Upper lobe of left lung (tissue), 6 donors: ENCODE results near the gene ZC3H8. TPM values are rescaled to one million over a fixed set of nuclear protein-coding genes. Genes with fewer than 3 reads are reported as not detected.

Source experiments
- ATAC-seq, 2 donors: fragments of 200-7000 bp; cut with Tn5 transposase; one replicate each; pipeline ENCODE4 v1.9.1; 2022; ENCODE audit warnings: mild to moderate bottlenecking in 2 of 2, moderate library complexity in 2 of 2; ENCODE audit not compliant: low FRiP score in 2 of 2
- DNase-seq, 2 donors: peaks; one replicate each; pipeline ENCODE4 v3.0.0-alpha.2; 2019 to 2020
- H3K27ac ChIP-seq, 4 donors: fragments of 200-600 bp; sonication (generic); one replicate each; pipeline ENCODE4 v1.5.1; 2016 to 2019
- H3K27me3 ChIP-seq, 4 donors: fragments of 200-600 bp; sonication (generic); one replicate each; pipeline ENCODE4 v1.5.1; 2017 to 2019
- H3K36me3 ChIP-seq, 4 donors: fragments of 200-600 bp; sonication (generic); one replicate each; pipeline ENCODE4 v1.5.1; 2016 to 2019
- H3K4me1 ChIP-seq, 4 donors: fragments of 200-600 bp; sonication (generic); one replicate each; pipeline ENCODE4 v1.5.1; 2018 to 2019
- H3K4me3 ChIP-seq, 4 donors: fragments of 200-600 bp; sonication (generic); one replicate each; pipeline ENCODE4 v1.5.1; 2017 to 2019; ENCODE audit warnings: mild to moderate bottlenecking in 2 of 4, moderate library complexity in 1 of 4
- H3K9me3 ChIP-seq, 4 donors: fragments of 200-600 bp; sonication (generic); one replicate each; pipeline ENCODE4 v1.5.1; 2018 to 2019
- CTCF ChIP-seq, 6 experiments: fragments of 450-650 bp in 4 of 6; fragments of 200-600 bp in 2 of 6; sonication (generic) in 2 of 6; IDR thresholded peaks; one replicate each; pipeline ENCODE4 v1.5.1; 2016 to 2019; ENCODE audit warnings: antibody characterized with exemption in 6 of 6
- EP300 ChIP-seq, 4 donors: sonication (generic); formaldehyde crosslinking; IDR thresholded peaks; one replicate each; pipeline ENCODE4 v1.5.1; 2017; ENCODE audit warnings: antibody characterized with exemption in 4 of 4, control low read depth in 2 of 4
- POLR2A ChIP-seq, 4 donors: fragments of 450-650 bp; IDR thresholded peaks; one replicate each; pipeline ENCODE4 v1.5.1; 2016 to 2017; ENCODE audit warnings: antibody characterized with exemption in 4 of 4, mild to moderate bottlenecking in 2 of 4
- POLR2AphosphoS5 ChIP-seq, 2 donors: sonication (generic); formaldehyde crosslinking; IDR thresholded peaks; one replicate each; pipeline ENCODE4 v1.5.1; 2017; ENCODE audit warnings: antibody characterized with exemption in 2 of 2
- whole genome bisulfite sequencing, 2 donors: methylation state at CpG; one replicate each; pipeline ENCODE4 v1.1.5; 2017 to 2018; 5-methylcytosine and 5-hydroxymethylcytosine counted together
- total RNA-seq, 6 donors: library from RNA; depleted of rRNA in 4 of 6; stranded (reverse); fragments of >200 nt in 4 of 6; gene quantifications; one replicate each; pipeline versions ENCODE4 v1.1.0 to v1.2.1, GENCODE V29; 2016 to 2021
- donor health status: DM: no; HTN: no; CAD: no; lungs with moderate emphysema.
- donor health status: DM: no; HTN: yes; CAD: no; lungs with severe emphysema.

Gene ZC3H8
- total RNA-seq, 6 donors from 2014 or later, result 4.3 to 92.2 (median 10.1) TPM

- TF ChIP-seq EP300 (IDR thresholded peaks at IDR 0.05) (no peak), CTCF (IDR thresholded peaks at IDR 0.05) (no peak), POLR2A (IDR thresholded peaks at IDR 0.05) (no peak), POLR2AphosphoS5 (IDR thresholded peaks at IDR 0.05) (no peak)
- ATAC-seq, result no peak
- Histone ChIP-seq H3K27me3 (no peaks in the 10 kb centered on the region), H3K36me3 (no peaks in the 10 kb centered on the region), H3K9me3 (no peaks in the 10 kb centered on the region), H3K27ac (no peak overlapping the region), H3K4me3 (no peak overlapping the region), H3K4me1 (no peaks in the 10 kb centered on the region)
- no peak for DNase-seq
- 88 to 94% methylated on average over 4 to 11 of the region's 11 CpGs for WGBS, 2 donors
Observed at GRCh38 chr2:112162956-112163355, 91.9 kb downstream of the ZC3H8 start.

GRCh38 chr2:112162341-112162740 lies 92.5 kb downstream of the ZC3H8 start:
- no peaks in the 10 kb centered on the region for H3K27me3 ChIP-seq
- H3K4me1 ChIP-seq, result no peaks in the 10 kb centered on the region
- ATAC-seq (no peak), DNase-seq (no peak)
- H3K27ac ChIP-seq, result no peak overlapping the region
- H3K36me3 ChIP-seq, result no peaks in the 10 kb centered on the region
- H3K9me3 ChIP-seq, result no peaks in the 10 kb centered on the region
- 89 to 97% methylated on average over 6 of the region's 6 CpGs for WGBS, 2 donors
- no peak overlapping the region for H3K4me3 ChIP-seq
- TF ChIP-seq CTCF (IDR thresholded peaks at IDR 0.05) (no peak), EP300 (IDR thresholded peaks at IDR 0.05) (no peak), POLR2A (IDR thresholded peaks at IDR 0.05) (no peak), POLR2AphosphoS5 (IDR thresholded peaks at IDR 0.05) (no peak)

Other genes starting within 250 kb of the ZC3H8 start
- gene TMEM87B, start 199.8 kb downstream of the ZC3H8 start, total RNA-seq, result 10 to 100 TPM; 20.1 to 45.9 (median 23.6) TPM
- 1 to 10 TPM in 5 of 6 donors, not detected in 1; 2.0 to 6.9 (median 4.0) TPM for gene FBLN7, start 116.7 kb downstream of the ZC3H8 start, total RNA-seq
- 10 to 100 TPM in 3 of 6 donors, 1 to 10 TPM in 3; 4.8 to 18.5 (median 11.7) TPM for gene ZC3H6, start 20.6 kb upstream of the ZC3H8 start, total RNA-seq
- 10 to 100 TPM in 5 of 6 donors, 1 to 10 TPM in 1; 9.2 to 59.7 (median 20.4) TPM for gene RGPD8, start 178.6 kb upstream of the ZC3H8 start, total RNA-seq
- gene TTL, start 227.1 kb upstream of the ZC3H8 start, total RNA-seq, result 10 to 100 TPM; 11.5 to 45.4 (median 27.8) TPM